Adrenal gland (tissue), 5 donors: ENCODE data around the gene ALOX15.

Experiments used
- CTCF ChIP-seq, 6 experiments: fragments of 450-650 bp in 4 of 6; fragments of 200-600 bp in 2 of 6; sonication (generic) in 1 of 6; IDR thresholded peaks; 1 replicate in 5 of 6; 2 replicates in 1 of 6; pipeline versions ENCODE4 v1.5.1 to v1.8.0; 2016 to 2021; ENCODE audit warnings: antibody characterized with exemption in 6 of 6, mild to moderate bottlenecking in 2 of 6, moderate library complexity in 1 of 6
- POLR2A ChIP-seq, 2 donors: fragments of 450-650 bp; IDR thresholded peaks; one replicate each; pipeline ENCODE4 v1.6.1; 2017; ENCODE audit warnings: antibody characterized with exemption in 2 of 2, mild to moderate bottlenecking in 2 of 2, moderate library complexity in 1 of 2
- donor health status: DM: no; HTN: no; CAD: no.

DNA sequence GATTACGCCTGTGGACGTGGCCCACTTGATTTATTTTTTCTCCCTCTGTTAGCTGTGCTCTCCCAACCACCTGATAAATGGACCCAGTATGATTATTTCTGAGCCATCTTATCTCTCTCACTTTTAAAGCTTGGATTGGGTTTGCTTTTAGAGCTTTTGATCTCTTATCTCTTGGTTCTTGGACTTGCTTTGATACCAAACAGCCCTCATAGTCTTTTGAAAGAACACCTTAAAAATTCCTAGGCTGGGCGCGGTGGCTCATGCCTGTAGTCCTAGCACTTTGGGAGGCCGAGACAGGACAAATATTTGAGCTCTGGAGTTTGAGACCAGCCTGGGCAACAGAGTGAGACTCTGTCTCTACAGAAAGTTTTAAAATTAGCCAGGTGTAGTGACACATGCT lies 31.3 kb downstream of the ALOX15 start:
- no peak for TF ChIP-seq POLR2A (IDR thresholded peaks at IDR 0.05)
- TF ChIP-seq CTCF (IDR thresholded peaks at IDR 0.05), result no peak
